OCI-LY7 (cell line): ENCODE results near the gene ZNF777. TPM values are rescaled to one million over a fixed set of nuclear protein-coding genes. Genes with fewer than 3 reads are reported as not detected.

Experiments used
- BruUV-seq: library from RNA; stranded (reverse); fragments of 400-500 nt; replicated peaks from 2 replicates; lab custom pipeline; 2021; lab: Mats Ljungman, UMichigan
- CTCF ChIA-PET: fragments of 300-600 bp; sonication (Branson Sonifier 250); formaldehyde crosslinking; loops from one replicate; lab custom pipeline; 2022; ENCODE audit warnings: antibody characterized with exemption; ENCODE audit not compliant: unreplicated experiment; lab: Charles Lee
- POLR2A ChIA-PET: fragments of 300-600 bp; sonication (Branson Sonifier 250); formaldehyde crosslinking; loops from one replicate; lab custom pipeline; 2022; ENCODE audit warnings: antibody characterized with exemption; lab: Charles Lee
- DNase-seq: peaks from one replicate; pipeline ENCODE4 v3.0.0-alpha.2; 2015; ENCODE audit warnings: low spot score
- H2AFZ ChIP-seq: fragments of 200-600 bp; sonication (generic), shearing (Covaris generic); 2 replicates; pipeline ENCODE4 v1.6.1; 2014; ENCODE audit warnings: mild to moderate bottlenecking, antibody characterized with exemption, low read length, moderate library complexity
- H3K27ac ChIP-seq: fragments of 200-600 bp; sonication (generic); 2 replicates; pipeline ENCODE4 v1.5.1; 2014; ENCODE audit warnings: mixed run types, low read depth, mild to moderate bottlenecking, moderate library complexity, low read length, inconsistent platforms; ENCODE audit not compliant: poor library complexity, severe bottlenecking
- H3K36me3 ChIP-seq: fragments of 200-600 bp; sonication (generic); 2 replicates; pipeline ENCODE4 v1.6.1; 2014; ENCODE audit warnings: mild to moderate bottlenecking, antibody characterized with exemption, low read length, moderate library complexity, mixed read lengths; ENCODE audit not compliant: insufficient read depth
- H3K4me1 ChIP-seq: fragments of 200-600 bp; sonication (generic); 2 replicates; pipeline ENCODE4 v1.5.1; 2014; ENCODE audit warnings: mild to moderate bottlenecking, low read length; ENCODE audit not compliant: insufficient read depth, poor library complexity, severe bottlenecking
- H3K4me2 ChIP-seq: fragments of 200-600 bp; sonication (generic); 2 replicates; pipeline ENCODE4 v1.6.1; 2014; ENCODE audit warnings: mild to moderate bottlenecking, low read length
- H3K4me3 ChIP-seq: fragments of 200-600 bp; sonication (generic); 2 replicates; pipeline ENCODE4 v1.5.1; 2014; ENCODE audit warnings: mild to moderate bottlenecking, low read depth, low read length; ENCODE audit not compliant: poor library complexity, severe bottlenecking
- H3K79me2 ChIP-seq: fragments of 200-600 bp; sonication (generic); 2 replicates; pipeline ENCODE4 v1.6.1; 2016; ENCODE audit warnings: low read depth, mild to moderate bottlenecking, low read length, moderate library complexity, mixed read lengths; ENCODE audit not compliant: insufficient read depth
- H3K9me2 ChIP-seq: fragments of 200-600 bp; sonication (generic); 2 replicates; pipeline ENCODE4 v1.6.1; 2016; ENCODE audit warnings: mild to moderate bottlenecking, low read length, mixed read lengths; ENCODE audit not compliant: insufficient read depth
- H3K9me3 ChIP-seq: fragments of 200-600 bp; sonication (generic); 2 replicates; pipeline ENCODE4 v1.6.1; 2014; ENCODE audit warnings: mild to moderate bottlenecking, mixed run types, low read length, mixed read lengths
- H4K20me1 ChIP-seq: fragments of 200-600 bp; sonication (generic); 2 replicates; pipeline ENCODE4 v1.6.1; 2014; ENCODE audit warnings: mild to moderate bottlenecking, antibody characterized with exemption, low read length, moderate library complexity, mixed read lengths; ENCODE audit not compliant: insufficient read depth
- CTCF ChIP-seq: fragments of 200-600 bp; sonication (generic); conservative IDR thresholded peaks from 2 replicates; pipeline ENCODE4 v1.5.1; 2014; ENCODE audit warnings: mild to moderate bottlenecking, antibody characterized with exemption, low read length, moderate library complexity, mixed read lengths
- EZH2phosphoT487 ChIP-seq: fragments of 200-600 bp; sonication (generic); IDR thresholded peaks from 2 replicates; pipeline ENCODE4 v1.6.1; 2018; ENCODE audit warnings: low read depth, borderline replicate concordance, mild to moderate bottlenecking, mixed run types, antibody characterized with exemption, low read length, moderate library complexity, mixed read lengths
- intact Hi-C: fragments of 100-400 bp; cut with micrococcal nuclease; formaldehyde crosslinking; loops from one replicate; pipeline ENCODE4 v1.10.0; 2022; ENCODE audit not compliant: unreplicated experiment
- total RNA-seq, 2 experiments: library from RNA; depleted of rRNA in 1 of 2; stranded (reverse); fragments of >200 nt in 1 of 2; shearing (Covaris generic) in 1 of 2; gene quantifications; 2 replicates each; pipeline ENCODE4 v1.2.3, GENCODE V29; 2014 to 2022

Gene ZNF777
- total RNA-seq, 2 experiments from 2014 or later: 5.2 to 9.5 TPM

GRCh38 chr7:149475121-149476045, 14.5 kb upstream of the ZNF777 start:
- no TSS peak for BruUV-seq

GRCh38 chr7:149474309-149475120, 13.7 kb upstream of the ZNF777 start:
- no TSS peak for BruUV-seq
- Histone ChIP-seq H3K27ac (no peak overlapping the region), H3K4me1 (no peaks in the 10 kb centered on the region), H3K9me3 (peaks cover 9% of the 10 kb centered on the region; the same call in 1 of the 2 replicates), H3K9me2 (no peaks in the 10 kb centered on the region), H4K20me1 (no peaks in the 10 kb centered on the region), H3K4me2 (no peak overlapping the region), H3K79me2 (no peaks in the 10 kb centered on the region), H3K4me3 (no peak overlapping the region), H2AFZ (no peak overlapping the region), H3K36me3 (peaks cover 80% of the 10 kb centered on the region)
- intact Hi-C loops: no loop called here
- DNase-seq: no peak
- TF ChIP-seq EZH2phosphoT487 (no peak), CTCF (peak; percentile 34; the same call in 1 of the 2 replicates)
- CTCF ChIA-PET: no interaction called here
- POLR2A ChIA-PET: no interaction called here

More at GRCh38 chr7:149475121-149476045, 14.5 kb upstream of the ZNF777 start:
- Histone ChIP-seq H3K4me1 (no peaks in the 10 kb centered on the region), H3K4me3 (no peak overlapping the region), H3K27ac (no peak overlapping the region), H2AFZ (no peak overlapping the region), H3K9me2 (no peaks in the 10 kb centered on the region), H3K36me3 (peaks cover 89% of the 10 kb centered on the region), H3K9me3 (peaks cover 15% of the 10 kb centered on the region; the same call in 1 of the 2 replicates), H3K79me2 (no peaks in the 10 kb centered on the region), H4K20me1 (no peaks in the 10 kb centered on the region), H3K4me2 (no peak overlapping the region)
- ChIA-PET CTCF (no interaction called here), POLR2A (interaction anchor here (0.6 kb wide), 1 partner anchor 15 kb away, joined by 4 read pairs; the partner anchor contains the start of gene ZNF777)
- TF ChIP-seq CTCF (no peak), EZH2phosphoT487 (no peak)
- intact Hi-C loops: no loop called here
- no peak for DNase-seq
